Body of pancreas (tissue), 4 donors: Measurements from ENCODE around the gene SEC24D. TPM values are rescaled to one million over a fixed set of nuclear protein-coding genes. Genes with fewer than 3 reads are reported as not detected.

Experiments
- ATAC-seq: fragments of 150-250 bp; one replicate; pipeline ENCODE4 v1.9.1; 2016
- DNase-seq, 4 donors: peaks; one replicate each; pipeline ENCODE4 v3.0.0-alpha.2; 2019
- H3K27ac ChIP-seq, 4 donors: fragments of 200-600 bp; sonication (generic); 1 replicate in 3 of 4; 2 replicates in 1 of 4; pipeline versions ENCODE4 v1.5.1 to v1.6.1; 2016 to 2019; ENCODE audit warnings: mild to moderate bottlenecking in 1 of 4, mixed read lengths in 1 of 4, moderate library complexity in 1 of 4
- H3K27me3 ChIP-seq, 2 donors: fragments of 200-600 bp; sonication (generic); one replicate each; pipeline ENCODE4 v1.6.0; 2016; ENCODE audit warnings: mild to moderate bottlenecking in 1 of 2
- H3K36me3 ChIP-seq, 2 donors: fragments of 200-600 bp; sonication (generic); replicated peaks in 1 of 2; 2 replicates each; pipeline ENCODE4 v1.5.1; 2016; ENCODE audit warnings: low read depth in 2 of 2; ENCODE audit not compliant: insufficient read depth in 1 of 2
- H3K4me1 ChIP-seq: fragments of 200-600 bp; sonication (generic); one replicate; pipeline ENCODE4 v1.6.0; 2016
- H3K4me3 ChIP-seq, 2 donors: fragments of 200-600 bp; sonication (generic); 1 replicate in 1 of 2; 2 replicates in 1 of 2; pipeline ENCODE4 v1.5.1; 2016 to 2019
- H3K9me3 ChIP-seq, 3 donors: fragments of 200-600 bp; sonication (generic); 1 replicate in 2 of 3; 2 replicates in 1 of 3; pipeline ENCODE4 v1.5.1; 2016
- POLR2A ChIP-seq, 3 donors: fragments of 450-650 bp; IDR thresholded peaks; one replicate each; pipeline ENCODE4 v1.6.1; 2016; ENCODE audit warnings: antibody characterized with exemption in 3 of 3, mild to moderate bottlenecking in 2 of 3
- WGBS, 2 donors: methylation state at CpG; one replicate each; pipeline ENCODE4 v1.1.5; 2017; 5-methylcytosine and 5-hydroxymethylcytosine counted together
- intact Hi-C: fragments of 100-400 bp; cut with DNase I; formaldehyde crosslinking; loops from one replicate; pipeline ENCODE4 v1.15.1; 2023
- total RNA-seq, 2 donors: library from RNA; depleted of rRNA; stranded (reverse); fragments of >200 nt; gene quantifications; one replicate each; pipeline ENCODE4 v1.1.0, GENCODE V29; 2016
- TF ChIP-seq, protein P1 (sequence below), 7 experiments: fragments of 450-650 bp in 4 of 7; fragments of 200-600 bp in 3 of 7; sonication (generic) in 3 of 7; IDR thresholded peaks; one replicate each; pipeline ENCODE4 v1.5.1; 2016 to 2019; ENCODE audit warnings: antibody characterized with exemption in 7 of 7

SEC24D gene, protein sequence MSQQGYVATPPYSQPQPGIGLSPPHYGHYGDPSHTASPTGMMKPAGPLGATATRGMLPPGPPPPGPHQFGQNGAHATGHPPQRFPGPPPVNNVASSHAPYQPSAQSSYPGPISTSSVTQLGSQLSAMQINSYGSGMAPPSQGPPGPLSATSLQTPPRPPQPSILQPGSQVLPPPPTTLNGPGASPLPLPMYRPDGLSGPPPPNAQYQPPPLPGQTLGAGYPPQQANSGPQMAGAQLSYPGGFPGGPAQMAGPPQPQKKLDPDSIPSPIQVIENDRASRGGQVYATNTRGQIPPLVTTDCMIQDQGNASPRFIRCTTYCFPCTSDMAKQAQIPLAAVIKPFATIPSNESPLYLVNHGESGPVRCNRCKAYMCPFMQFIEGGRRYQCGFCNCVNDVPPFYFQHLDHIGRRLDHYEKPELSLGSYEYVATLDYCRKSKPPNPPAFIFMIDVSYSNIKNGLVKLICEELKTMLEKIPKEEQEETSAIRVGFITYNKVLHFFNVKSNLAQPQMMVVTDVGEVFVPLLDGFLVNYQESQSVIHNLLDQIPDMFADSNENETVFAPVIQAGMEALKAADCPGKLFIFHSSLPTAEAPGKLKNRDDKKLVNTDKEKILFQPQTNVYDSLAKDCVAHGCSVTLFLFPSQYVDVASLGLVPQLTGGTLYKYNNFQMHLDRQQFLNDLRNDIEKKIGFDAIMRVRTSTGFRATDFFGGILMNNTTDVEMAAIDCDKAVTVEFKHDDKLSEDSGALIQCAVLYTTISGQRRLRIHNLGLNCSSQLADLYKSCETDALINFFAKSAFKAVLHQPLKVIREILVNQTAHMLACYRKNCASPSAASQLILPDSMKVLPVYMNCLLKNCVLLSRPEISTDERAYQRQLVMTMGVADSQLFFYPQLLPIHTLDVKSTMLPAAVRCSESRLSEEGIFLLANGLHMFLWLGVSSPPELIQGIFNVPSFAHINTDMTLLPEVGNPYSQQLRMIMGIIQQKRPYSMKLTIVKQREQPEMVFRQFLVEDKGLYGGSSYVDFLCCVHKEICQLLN
- 10 to 100 TPM; 39.7 to 58.7 TPM for total RNA-seq

DNA sequence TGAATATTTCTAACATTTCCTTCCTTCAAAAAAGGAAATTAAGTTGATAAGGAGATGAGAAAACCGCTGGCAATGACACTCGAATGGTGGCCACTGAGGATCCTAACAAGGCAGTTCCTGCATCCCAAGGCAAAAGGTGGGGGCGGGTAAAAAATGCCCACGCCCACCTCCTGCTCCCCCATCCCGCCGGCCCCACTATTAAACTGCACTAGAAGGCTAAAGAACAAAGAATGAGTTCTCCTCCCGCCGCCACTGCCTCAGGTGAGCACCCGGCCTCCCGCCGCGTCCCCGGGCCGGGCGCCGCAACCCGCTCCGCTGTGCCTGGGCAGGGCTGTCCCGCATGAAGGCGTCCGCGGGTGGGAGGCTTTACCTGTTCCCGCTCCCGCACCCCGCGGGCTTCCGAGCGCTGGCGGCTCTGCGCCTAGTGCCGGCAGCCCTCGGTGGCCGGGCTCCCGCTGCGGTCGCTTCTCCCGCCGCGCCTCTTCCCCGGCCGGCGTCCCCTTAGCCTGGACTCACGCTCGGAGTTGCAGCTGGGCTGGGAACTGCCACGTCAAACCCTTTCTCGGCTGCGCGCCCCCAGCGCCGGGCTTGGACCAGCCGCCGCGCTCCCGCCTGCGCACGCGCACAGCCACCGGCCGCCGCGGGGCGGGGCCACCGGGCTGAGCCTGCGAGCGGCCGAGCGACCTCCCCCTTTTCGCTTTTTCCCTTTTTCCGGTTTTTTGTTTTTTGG lies at the start of gene SEC24D:
TSS of gene SEC24D (minus strand) at position 556 of the 730 bp plus-strand sequence. CDS start 2,430 bp downstream, outside the sequence.
- Histone ChIP-seq H3K36me3 (peaks cover 0 to 6% of the 10 kb centered on the region in 2 donors), H3K27ac (peak within 1 kb of the TSS; percentile 87 to 97 (median 92)), H3K27me3 (no peaks in the 10 kb centered on the region), H3K4me1 (peaks cover 43% of the 10 kb centered on the region), H3K9me3 (no peaks in the 10 kb centered on the region), H3K4me3 (peak within 1 kb of the TSS; percentile 83 to 95)
- WGBS, 2 donors = 0% methylated on average over 29 to 63 of the region's 69 CpGs
- intact Hi-C loops = no loop called here
- peak; percentile 77 to 82 (median 78) for TF ChIP-seq POLR2A (IDR thresholded peaks at IDR 0.05)
- TF ChIP-seq, protein P1, sequence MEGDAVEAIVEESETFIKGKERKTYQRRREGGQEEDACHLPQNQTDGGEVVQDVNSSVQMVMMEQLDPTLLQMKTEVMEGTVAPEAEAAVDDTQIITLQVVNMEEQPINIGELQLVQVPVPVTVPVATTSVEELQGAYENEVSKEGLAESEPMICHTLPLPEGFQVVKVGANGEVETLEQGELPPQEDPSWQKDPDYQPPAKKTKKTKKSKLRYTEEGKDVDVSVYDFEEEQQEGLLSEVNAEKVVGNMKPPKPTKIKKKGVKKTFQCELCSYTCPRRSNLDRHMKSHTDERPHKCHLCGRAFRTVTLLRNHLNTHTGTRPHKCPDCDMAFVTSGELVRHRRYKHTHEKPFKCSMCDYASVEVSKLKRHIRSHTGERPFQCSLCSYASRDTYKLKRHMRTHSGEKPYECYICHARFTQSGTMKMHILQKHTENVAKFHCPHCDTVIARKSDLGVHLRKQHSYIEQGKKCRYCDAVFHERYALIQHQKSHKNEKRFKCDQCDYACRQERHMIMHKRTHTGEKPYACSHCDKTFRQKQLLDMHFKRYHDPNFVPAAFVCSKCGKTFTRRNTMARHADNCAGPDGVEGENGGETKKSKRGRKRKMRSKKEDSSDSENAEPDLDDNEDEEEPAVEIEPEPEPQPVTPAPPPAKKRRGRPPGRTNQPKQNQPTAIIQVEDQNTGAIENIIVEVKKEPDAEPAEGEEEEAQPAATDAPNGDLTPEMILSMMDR (IDR thresholded peaks at IDR 0.05) = peak in 2 of 7 experiments; percentile 25 to 29
- DNase-seq (peak; percentile 89 to 91 (median 90)), ATAC-seq (peak; percentile 90)

DNA sequence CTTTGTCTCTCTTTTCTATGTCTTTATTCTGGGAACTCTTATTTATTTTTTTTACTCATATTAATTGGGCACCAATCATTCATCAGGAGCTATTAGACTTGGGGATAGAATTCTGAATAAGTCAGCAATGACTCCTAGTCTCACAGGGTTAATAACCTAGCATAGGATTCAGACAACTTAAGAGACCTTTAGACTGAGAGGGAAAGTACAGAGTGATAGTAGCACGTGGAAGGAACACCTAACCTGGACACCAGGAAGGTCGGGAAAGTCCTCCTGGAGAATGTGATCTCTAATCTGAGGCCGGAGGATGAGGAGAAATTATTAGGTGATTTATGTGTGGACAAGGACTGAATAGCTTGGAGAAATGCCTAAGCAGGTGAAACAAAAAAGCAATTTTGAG lies 48.8 kb upstream of the SEC24D start:
- H3K9me3 ChIP-seq = no peaks in the 10 kb centered on the region
- ATAC-seq (no peak), DNase-seq (no peak)
- no peak overlapping the region for H3K27ac ChIP-seq
- H3K4me1 ChIP-seq = peaks cover 8% of the 10 kb centered on the region
- H3K27me3 ChIP-seq = no peaks in the 10 kb centered on the region
- intact Hi-C loops = loop anchor here (5.0 kb wide), 1 partner anchor 112 kb away; no protein-coding TSS in a partner anchor
- H3K4me3 ChIP-seq = no peak overlapping the region
- TF ChIP-seq, protein P1 (IDR thresholded peaks at IDR 0.05) = no peak
- TF ChIP-seq POLR2A (IDR thresholded peaks at IDR 0.05) = no peak
- WGBS, 2 donors = 66 to 73% methylated on average over 3 of the region's 3 CpGs
- H3K36me3 ChIP-seq = no peaks in the 10 kb centered on the region

DNA sequence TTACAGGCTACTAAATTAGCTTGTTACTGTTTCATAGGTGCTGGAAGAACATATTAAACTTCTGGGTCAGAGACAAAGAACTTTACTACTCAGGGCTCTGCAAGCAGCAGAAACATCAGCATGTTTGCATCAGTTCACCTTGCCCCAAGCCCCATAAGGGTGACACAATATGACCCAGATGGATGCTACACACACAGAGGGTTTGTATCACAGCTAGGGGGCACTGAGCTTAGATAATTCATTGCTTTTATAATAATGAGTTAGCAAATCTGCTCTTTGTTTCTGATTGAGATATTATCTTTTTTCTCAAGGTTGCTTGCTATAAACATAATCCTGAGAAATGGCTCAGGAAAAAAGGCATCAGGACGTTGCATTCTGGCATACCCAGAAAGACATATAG lies 47.9 kb upstream of the SEC24D start:
- intact Hi-C loops = no loop called here
- H3K9me3 ChIP-seq = no peaks in the 10 kb centered on the region
- WGBS, 2 donors = 44 to 78% methylated on average over 1 of the region's 1 CpG
- TF ChIP-seq, protein P1 (IDR thresholded peaks at IDR 0.05) = no peak
- no peak for TF ChIP-seq POLR2A (IDR thresholded peaks at IDR 0.05)
- H3K4me1 ChIP-seq = peaks cover 4% of the 10 kb centered on the region
- no peak for ATAC-seq
- H3K36me3 ChIP-seq = no peaks in the 10 kb centered on the region
- DNase-seq = no peak
- no peak overlapping the region for H3K27ac ChIP-seq
- H3K4me3 ChIP-seq = no peak overlapping the region
- H3K27me3 ChIP-seq = no peaks in the 10 kb centered on the region

DNA sequence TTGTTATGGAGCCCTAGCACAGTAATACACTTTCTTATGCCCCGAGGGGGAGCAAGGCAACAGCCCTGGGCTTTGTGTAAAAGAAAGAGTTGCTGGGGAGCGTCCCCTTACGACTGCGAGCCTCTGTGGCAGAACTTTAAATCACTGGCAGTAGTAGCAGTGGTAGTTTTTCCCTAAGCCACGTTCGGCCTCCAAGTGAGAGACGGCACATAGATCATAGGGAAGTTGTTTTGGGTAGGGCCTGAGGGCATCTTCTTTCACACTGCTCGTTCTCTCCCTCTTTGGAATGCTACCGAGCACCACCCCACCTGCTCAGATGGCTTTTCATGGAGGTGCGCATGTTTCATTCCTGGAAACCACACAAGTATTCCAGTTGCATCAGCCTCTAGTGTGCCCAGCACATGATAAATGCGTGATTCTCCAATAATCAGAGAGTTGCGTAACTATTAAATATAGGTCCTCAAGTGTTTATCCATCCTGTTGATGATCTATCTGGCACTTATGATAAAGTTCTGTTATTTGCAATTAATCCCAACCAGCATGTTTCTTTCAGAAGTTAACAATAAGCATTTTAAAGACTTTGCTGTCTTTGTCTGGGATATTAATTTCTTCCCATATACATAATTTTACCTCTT lies 45.7 kb upstream of the SEC24D start:
- 75 to 82% methylated on average over 12 of the region's 12 CpGs for whole genome bisulfite sequencing, 2 donors
- Histone ChIP-seq H3K9me3 (no peaks in the 10 kb centered on the region), H3K4me3 (no peak overlapping the region), H3K27me3 (no peaks in the 10 kb centered on the region), H3K4me1 (no peaks in the 10 kb centered on the region), H3K36me3 (no peaks in the 10 kb centered on the region), H3K27ac (no peak overlapping the region)
- ATAC-seq (no peak), DNase-seq (no peak)
- intact Hi-C loops = no loop called here
- TF ChIP-seq POLR2A (IDR thresholded peaks at IDR 0.05) = no peak
- TF ChIP-seq, protein P1 (IDR thresholded peaks at IDR 0.05) = no peak
